Renal cortex interstitium (tissue), 11 donors: ENCODE data around the gene ANKMY2. TPM values are rescaled to one million over a fixed set of nuclear protein-coding genes. Genes with fewer than 3 reads are reported as not detected.

ENCODE experiments used
- DNase-seq, 11 donors: peaks; one replicate each; pipeline ENCODE4 v3.0.0-alpha.2; 2013; ENCODE audit warnings: low read depth in 9 of 11, low spot score in 4 of 11; ENCODE audit errors: extremely low read depth in 1 of 11
- polyA plus RNA-seq, 3 donors: library from polyadenylated mRNA; unstranded; fragments of 120-200 nt; gene quantifications; one replicate each; pipeline ENCODE4 v1.2.1, GENCODE V29; 2013; ENCODE audit not compliant: insufficient read length in 3 of 3

Gene ANKMY2
- polyA plus RNA-seq, 3 donors = 28.4 to 37.9 (median 36.3) TPM

GRCh38 chr7:16594676-16595075 lies 50.9 kb downstream of the ANKMY2 start:
- DNase-seq = no peak

DNA sequence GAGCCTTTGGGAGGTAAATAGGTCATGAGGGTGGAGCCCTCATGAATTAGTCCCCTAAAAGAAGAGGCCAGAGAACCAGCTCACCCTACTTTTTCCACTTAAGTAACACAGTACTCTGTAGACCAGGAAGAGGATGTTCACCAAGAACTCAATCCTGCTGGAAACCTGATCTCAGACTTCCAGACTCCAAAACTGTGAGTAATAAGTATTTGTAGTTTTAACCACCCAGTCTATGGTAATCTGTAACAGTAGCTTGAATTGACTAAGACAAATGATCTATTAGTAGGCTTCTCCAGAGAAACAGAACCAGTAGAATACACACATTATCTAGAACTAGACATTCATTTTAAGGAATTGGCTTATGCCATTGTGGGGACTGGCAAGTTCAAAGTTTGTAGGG lies 51.5 kb downstream of the ANKMY2 start:
- no peak for DNase-seq

GRCh38 chr7:16592395-16592794 lies 53.2 kb downstream of the ANKMY2 start:
- no peak for DNase-seq

DNA sequence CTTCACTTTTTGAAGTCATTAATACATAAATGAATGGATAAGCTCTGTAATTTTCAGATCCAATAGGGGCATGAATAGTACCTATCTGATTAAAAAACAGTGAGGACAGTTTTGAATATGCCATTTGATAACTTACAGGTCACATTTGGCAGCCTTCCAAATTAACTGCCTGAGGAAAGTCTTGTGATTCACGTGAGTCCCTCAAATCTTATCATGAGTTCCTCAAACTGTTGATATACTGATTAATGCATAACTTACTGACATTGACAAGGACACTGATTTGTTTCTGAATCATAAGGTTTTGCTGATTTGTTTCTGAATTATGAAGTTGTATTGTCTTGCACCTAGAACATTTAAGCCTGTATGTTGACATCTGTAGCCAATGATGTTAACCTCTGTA lies 55.1 kb downstream of the ANKMY2 start:
- no peak for DNase-seq

DNA sequence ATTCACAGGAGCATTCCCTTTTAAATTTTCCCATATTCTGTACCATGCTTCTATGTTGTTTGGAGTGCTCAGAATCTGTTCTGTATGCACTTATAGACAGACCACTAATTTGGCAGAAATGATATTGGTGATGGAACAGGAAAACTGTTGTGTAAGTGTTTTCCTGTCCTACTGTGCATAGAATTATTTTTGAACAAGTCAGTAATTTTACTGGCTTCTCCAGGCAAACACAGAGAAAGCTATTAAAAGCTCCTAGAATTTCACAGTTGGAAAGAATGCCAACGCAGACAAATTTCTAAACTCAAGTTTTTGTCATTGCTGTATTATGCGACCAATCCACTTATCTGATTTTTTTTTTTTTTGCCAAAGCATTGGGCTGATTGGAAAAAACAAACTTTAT lies 55.7 kb downstream of the ANKMY2 start:
- DNase-seq = no peak

GRCh38 chr7:16587790-16588189 lies 57.8 kb downstream of the ANKMY2 start:
- no peak for DNase-seq

GRCh38 chr7:16587129-16587528 lies 58.4 kb downstream of the ANKMY2 start:
- no peak for DNase-seq

- peak in 1 of 11 donors; percentile 19 for DNase-seq
These were observed 59.3 kb downstream of the ANKMY2 start for GRCh38 chr7:16586081-16586874.

DNA sequence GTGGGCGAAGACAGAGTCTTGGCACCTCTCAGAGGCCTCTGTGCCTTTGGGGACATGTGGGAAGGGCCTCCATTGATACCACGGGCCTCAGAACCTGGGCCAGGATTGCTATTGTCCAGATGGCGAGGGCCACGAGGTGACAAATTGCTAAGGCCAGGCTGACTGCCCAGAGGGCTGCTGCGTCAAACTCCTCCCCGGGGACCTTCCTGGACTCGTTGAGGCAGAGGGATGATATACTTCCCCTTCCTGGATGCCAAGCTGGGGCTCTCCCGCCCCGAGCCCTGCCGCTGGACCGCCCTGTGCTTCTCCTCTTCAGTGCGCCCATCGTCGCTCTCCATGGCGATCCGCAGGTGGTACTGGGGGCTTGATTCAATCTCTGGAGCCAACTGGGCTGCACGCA lies 60.0 kb downstream of the ANKMY2 start:
- DNase-seq = no peak

- DNase-seq = no peak
These were observed 61.7 kb downstream of the ANKMY2 start for GRCh38 chr7:16583834-16584233.

- no peak for DNase-seq
These were observed 64.3 kb downstream of the ANKMY2 start for GRCh38 chr7:16581286-16581685.

DNA sequence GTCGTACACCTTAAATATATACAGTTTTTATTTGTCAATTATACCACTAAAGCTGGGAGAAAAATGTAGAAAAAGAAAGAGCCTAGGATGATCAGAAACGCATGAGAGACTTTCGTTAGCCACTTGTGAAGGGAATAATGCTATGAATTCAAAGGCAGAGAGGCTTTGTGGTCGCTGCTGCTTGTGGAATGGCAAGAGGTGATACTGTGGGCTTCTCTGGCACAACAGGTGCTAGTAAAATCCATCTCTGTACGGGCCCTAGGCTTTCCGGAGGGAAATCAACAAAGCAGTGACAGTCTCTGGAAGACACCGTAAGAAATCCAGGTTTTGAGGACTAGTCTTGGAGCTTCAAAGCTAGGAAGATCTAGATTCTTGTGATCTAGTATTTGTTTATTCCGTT lies 66.3 kb downstream of the ANKMY2 start:
- DNase-seq = no peak

DNA sequence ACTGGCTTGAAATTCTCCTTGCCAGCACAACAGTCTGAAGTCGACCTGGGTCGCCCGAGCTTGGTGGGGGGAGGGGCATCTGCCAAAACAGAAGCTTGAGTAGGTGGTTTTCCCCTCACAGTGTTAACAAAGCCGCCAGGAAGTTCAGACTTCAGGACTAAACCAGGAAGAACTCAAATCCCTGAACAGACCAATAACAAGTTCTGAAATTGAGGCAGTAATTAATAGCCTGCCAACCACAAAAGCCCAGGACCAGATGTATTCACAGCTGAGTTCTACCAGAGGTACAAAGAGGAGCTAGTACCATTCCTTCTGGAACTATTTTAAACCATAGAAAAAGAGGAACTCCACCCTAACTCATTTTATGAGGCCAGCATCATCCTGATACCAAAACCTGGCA lies 73.6 kb downstream of the ANKMY2 start:
- no peak for DNase-seq

DNA sequence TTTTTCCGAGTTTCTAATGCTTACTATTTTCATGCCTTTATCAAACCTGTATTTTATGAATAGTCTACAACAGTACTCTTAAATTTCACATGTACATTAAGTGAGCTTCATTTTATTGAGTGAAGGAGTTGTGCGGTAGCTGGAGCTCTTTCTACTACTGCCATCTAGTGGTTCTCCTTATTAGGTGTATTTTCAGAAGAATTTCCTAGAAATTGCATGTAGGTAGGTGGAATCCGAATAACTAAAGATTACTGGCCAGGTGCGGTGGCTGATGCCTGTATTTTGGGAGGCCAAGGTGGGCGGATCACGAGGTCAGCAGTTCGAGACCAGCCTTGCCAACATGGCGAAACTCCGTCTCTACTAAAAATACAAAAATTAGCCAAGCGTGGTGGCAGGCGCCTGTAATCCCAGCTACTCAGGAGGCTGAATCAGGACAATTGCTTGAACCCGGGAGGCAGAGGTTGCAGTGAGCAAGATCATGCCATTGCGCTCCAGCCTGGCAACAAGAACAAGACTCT lies 80.6 kb downstream of the ANKMY2 start:
- peak in 10 of 11 donors; percentile 18 to 56 (median 38) for DNase-seq

- no peak for DNase-seq
These were observed 81.6 kb downstream of the ANKMY2 start for GRCh38 chr7:16564023-16564380.

DNA sequence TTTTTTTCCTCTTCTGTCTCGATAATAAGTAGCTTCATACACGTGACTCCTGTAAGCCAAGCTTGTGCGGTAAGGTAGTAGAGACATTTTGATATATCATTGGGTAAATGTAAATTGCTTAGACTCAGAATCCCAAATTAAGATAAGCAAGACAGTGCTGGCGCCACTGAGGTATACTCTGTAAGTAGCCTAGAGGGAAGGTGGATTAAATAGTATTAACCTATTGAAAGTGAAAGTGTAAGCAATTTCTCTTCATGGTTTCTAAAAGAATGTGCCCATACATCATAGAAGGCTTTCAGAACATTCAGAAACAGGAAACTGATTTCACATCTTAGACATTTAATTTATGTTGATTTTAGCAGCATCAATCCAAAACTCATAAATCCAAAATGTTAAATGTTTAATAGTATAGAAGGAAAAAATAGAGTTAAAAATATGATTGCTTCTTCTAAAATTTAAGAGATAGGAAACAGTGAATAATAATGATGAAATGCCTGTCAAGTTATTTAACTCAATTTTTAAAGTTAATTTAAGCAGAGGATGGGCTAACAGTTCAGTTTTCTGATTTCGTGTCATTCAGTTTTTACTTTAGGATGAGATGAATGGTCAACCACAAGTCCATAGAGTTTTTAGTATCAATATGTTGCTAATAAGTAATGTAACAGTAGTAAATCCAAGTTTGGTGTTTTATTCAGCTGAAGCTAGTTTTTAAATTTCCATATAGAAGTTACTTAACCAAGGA lies 82.1 kb downstream of the ANKMY2 start:
- DNase-seq = no peak

- no peak for DNase-seq
These were observed 82.9 kb downstream of the ANKMY2 start for GRCh38 chr7:16562456-16563220.

DNA sequence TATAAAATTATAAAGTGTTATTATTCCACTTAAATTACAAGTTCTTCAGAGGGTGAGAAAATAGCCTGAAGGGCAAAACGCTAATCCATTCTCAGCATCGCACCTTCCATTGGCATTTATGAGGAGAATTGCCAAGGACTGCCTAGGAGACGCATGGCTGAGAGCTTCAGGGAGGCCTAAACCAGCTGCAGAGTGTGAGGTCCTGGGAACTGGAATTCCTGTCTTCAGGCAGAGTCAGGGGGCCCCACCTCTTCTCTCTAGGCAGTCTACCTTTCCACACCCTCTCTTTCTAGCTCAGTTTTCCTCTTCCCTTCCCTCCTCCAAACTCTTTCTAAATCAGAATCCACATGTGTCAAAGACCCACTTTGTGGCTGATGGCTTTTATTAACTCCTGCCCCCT lies 83.6 kb downstream of the ANKMY2 start:
- no peak for DNase-seq

DNA sequence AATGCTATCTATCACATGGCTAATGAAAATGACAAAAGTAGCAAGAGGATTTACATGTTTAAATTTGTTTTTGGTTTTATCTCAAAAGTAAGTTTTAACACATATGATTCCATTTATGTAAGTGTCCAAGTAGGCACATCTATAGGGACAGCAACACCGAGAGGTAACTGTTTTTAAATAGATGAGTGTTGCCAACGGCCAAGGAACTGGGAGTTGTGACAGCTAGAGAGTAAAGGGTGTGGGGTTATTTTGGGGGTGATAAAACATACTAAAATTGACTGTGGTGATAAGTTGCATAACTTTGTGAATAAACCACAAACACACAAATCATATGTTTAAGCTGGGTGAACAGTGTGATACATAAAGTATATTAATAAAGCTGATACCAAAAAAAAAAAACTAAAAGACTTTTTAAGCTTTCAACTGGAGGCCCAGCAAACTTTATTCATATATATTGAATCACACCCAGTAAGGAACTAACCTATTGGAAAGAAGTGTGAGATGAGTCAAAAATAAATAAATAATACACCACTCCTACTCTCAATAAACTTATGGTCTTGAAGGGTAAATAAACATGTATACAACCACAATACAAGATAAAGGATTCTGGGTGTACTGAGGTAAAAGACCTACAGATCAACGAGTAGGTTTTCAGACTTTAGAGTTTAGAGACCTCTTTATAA lies 85.9 kb downstream of the ANKMY2 start:
- no peak for DNase-seq
